GM21360 (cell line): ENCODE measurements around the gene AUNIP.

ENCODE experiments used
- ATAC-seq: cut with Tn5 transposase; IDR thresholded peaks from one replicate; pipeline ENCODE4 v1.9.1; 2021; ENCODE audit warnings: mild to moderate bottlenecking, moderate library complexity; ENCODE audit not compliant: unreplicated experiment

Gene AUNIP

GRCh38 chr1:25811384-25812082, 47.7 kb downstream of the AUNIP start:
- no peak for ATAC-seq

GRCh38 chr1:25810341-25811299, 48.6 kb downstream of the AUNIP start:
- ATAC-seq, result no peak

DNA sequence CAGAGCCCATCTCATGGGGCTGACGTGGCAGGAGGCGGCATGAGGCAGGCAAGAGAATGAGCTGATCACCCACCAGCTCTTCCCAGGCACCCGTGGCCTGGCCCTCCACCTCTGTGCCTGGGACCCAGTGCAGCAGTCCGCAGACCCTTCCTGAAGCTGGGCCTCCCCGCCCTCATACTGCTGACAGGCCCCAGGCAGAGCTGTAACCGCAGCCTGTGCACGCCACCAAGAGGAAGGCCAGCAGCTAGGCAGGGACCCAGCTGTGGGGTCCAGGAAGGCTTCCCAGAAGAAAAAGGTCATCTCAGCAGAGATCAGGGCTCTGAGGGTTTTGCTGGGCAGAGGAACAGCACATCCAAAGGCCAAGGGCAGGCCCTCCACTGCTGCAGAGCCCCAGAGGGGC, 49.3 kb downstream of the AUNIP start:
- no peak for ATAC-seq

DNA sequence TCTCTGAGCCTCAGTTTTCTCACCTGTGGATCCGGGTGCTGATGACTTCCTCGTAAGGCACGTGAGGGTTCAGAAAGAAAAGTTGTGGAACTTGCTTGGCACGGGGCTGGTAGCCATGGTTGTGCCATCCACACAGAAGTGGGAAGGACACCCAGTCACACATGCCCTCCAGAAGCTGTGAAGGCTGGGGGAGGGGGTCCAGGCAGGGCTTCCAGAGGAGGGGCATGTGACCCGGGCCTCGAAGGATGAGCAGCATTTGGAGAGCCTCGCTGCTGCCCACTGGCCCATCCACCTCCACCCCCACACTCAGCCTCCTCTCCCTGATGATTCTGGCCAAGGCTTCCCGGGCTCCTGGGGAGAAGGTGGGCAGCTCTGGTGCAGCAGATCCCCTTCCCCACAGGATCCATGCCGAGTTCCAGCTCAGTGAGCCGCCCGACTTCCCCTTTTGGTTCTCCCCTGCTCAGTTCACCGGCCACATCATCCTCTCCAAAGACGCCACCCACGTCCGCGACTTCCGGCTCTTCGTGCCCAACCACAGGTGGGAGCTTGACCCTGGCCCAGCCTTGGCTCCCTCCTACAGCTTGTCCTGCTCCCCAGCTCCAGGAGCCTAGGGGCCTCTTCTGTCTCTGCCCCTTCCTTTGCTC, 49.9 kb downstream of the AUNIP start:
- ATAC-seq, result no peak

GRCh38 chr1:25808481-25809244, 50.6 kb downstream of the AUNIP start:
- ATAC-seq, result no peak

- no peak for ATAC-seq
Measured at GRCh38 chr1:25807480-25808390, 51.5 kb downstream of the AUNIP start.

DNA sequence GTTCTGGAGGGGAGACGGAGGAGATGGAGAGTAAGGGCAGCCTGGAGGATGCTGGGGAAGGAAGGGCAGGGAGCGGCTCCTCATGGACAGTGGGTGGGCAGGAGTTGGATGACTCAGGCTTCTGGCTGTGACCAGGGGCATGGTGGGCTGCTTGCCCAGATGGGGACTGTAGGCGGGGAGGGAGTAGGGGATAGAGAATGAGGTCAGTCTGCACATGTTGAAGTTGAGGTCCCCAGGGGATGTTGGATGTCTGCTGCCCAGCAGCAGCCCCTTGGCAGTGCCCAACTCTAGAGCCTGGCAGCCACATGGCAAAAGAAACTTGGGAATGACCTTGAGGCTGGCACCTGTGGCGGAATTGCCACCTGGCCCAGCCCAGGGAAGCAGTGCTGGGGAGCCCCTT, 52.8 kb downstream of the AUNIP start:
- ATAC-seq, result no peak

- ATAC-seq, result no peak
Measured at GRCh38 chr1:25805863-25806225, 53.4 kb downstream of the AUNIP start.

DNA sequence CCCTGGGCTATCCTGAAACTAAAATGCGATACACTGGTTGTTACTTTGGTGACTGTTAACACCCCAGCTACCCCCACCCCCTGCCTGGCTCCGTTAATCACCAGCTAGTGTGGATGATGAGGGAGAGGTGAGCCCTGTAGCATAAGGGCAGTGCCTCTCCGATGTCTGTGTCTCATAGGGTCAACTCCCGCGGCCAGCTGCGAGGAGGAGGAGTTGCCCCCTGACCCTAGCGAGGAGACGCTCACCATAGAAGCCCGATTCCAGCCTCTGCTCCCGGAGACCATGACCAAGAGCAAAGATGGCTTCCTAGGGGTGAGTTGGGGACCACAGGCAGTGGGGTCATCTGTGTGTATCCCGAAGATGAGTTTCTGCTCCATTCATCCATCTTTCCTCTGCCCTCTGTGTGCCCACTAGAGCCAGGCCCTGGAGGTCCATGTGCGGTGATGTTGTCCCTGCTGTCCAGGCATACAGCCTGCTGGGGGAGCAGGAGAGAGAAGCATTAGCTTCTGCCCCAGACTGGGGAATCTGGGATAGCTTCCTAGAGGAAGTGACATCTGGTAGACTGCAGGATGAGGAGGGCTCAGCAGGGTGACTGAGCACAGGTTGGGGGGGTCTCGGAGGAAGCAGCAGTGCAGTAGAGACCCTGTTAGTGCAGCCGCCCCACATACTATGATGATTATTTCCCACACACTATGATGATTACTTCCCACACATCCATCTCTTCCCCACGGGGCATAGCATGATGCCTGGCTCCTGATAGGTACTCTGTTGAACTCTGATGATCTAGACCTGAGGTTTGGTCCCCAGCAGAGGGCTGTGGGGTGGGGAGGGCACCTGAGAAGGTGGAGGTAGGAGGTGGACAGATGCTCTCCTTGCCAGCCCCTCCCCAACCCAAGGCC, 54.0 kb downstream of the AUNIP start:
- no peak for ATAC-seq

DNA sequence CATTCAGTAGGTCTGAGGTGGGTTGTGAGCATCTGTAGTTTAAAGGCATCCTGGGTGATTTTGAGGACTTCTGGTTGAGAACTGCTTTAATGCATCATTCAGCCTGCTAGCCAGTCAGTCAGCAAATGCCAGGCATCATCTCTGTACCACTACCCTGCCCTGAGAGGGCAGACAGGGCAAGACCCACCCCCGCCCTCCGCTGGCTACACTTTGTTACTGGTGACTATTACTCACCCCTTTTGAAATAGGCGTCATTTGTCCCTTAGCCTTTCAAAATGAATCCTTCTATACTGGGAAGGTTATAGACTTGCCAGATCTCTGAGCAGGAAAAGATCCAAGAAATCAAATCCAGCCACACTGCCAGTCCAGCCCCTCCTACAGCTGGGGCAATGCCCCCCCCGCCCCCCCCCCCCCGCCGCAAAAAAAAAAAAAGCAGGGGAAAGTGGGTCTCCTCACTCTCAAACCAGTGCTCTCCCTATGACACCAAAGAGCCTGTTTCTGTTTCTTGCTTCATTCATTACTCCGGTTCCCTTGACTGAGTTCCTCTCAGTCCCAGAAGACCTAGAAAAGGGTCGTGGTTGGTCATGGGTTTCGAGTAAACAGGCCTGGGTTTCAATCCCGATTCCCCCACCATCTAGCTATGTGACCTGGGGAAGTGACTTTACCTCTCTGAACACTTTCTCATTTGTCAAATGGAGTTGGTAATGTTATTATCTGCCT, 54.9 kb downstream of the AUNIP start:
- ATAC-seq, result no peak

GRCh38 chr1:25803368-25803767, 55.9 kb downstream of the AUNIP start:
- ATAC-seq, result no peak

DNA sequence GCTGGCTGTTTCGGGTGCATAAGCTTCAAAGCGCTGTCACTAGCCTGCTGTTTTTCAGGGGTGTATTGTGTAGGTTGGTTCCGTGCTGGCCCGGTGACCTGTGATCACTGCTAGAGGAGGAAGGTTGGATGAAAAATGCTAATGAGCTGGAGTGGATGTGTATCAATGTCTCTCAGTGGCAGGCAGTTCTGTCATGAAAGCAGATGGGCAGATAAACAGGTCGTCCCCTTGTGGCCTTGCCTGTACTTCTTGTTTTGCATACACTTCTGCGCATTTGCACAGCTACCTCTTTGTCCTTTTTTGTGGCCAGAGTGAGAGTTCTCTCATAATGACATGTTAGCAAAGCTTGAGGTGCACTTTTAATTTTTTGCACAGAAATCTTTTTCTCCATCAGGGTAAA, 56.3 kb downstream of the AUNIP start:
- ATAC-seq, result no peak

DNA sequence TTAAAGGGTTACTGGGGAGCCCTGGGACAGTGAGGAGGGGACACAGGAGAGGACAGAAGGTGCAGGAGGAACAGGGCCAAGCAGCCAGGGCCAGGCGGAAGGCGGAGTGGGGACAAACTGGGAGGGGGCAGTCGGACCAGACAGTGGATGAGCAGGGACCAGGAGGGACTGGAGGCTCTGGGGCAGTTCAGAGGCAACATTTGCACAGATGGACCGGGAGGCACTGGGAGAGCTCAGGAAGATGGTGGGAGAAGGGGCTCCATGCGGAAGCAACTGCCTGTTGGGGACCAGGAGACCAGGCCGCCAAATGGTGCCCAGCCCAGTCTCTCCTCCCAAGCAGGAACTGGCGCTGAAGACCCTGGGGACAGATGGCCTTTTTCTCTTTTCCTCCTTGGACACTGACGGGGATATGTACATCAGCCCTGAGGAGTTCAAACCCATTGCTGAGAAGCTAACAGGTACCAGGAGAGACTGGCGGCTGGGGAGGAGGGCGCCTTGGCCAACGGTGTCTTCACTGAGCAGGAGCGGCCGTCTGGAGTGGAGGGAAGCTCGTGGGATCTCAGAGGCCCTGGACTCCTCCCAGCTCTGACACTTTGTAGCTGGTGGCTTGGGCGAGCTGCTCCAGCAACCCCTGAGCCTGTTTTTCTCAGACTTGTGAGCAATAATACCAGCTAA, 58.4 kb downstream of the AUNIP start:
- no peak for ATAC-seq

DNA sequence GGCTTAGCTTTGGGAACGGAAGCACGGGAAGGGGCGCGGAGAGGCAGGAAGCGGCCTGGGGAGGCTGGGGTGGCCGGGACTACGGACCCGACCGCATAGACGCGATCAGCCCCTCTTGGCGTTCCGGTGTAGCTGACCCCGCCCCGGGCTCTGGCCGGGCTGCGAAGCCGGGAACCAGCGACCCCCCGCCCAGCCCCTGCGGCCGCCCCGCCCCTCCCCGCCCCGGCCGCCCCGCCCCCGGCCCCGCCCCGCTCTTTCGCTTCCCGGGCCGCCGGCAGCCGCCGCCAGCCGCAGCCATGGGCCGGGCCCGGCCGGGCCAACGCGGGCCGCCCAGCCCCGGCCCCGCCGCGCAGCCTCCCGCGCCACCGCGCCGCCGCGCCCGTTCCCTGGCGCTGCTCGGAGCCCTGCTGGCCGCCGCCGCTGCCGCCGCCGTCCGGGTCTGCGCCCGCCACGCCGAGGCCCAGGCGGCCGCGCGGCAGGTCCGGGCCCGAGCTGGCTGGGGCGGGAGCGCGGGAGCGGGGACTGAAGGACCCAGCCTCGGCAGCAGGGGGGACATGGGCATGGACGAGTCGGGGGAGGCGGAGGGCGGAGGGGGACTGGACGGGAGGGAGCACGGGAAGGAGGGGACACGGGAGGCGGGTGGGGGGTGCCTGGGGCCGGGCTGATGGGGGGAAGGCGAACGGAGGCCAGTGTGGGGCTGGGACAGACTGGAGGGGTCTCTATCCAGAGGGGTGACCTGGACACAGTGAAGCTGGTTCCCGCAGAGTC, 59.1 kb downstream of the AUNIP start, which contains the start of gene SELENON:
Gene SELENON, plus strand, starts transcription at position 259 of the 768 bp plus-strand sequence. Its CDS starts 38 bp downstream, at position 297.
- no peak for ATAC-seq

GRCh38 chr1:25799352-25799934, 59.8 kb downstream of the AUNIP start:
- ATAC-seq, result no peak

- no peak for ATAC-seq
Measured at GRCh38 chr1:25798666-25799351, 60.4 kb downstream of the AUNIP start.
